Head of caudate nucleus (tissue), 42 donors: ENCODE measurements around the gene STH.
"Not testable (repeated sequence)": the region's sequence is repeated elsewhere in the genome, so short reads cannot be mapped to it uniquely, and the experiment has no call there.

ENCODE experiments used
- DNase-seq, 42 donors: peaks; one replicate each; pipeline versions ENCODE4 v3.0.0 to v3.0.0-alpha.2; 2020 to 2021; ENCODE audit warnings: mixed read lengths in 7 of 42
- intact Hi-C: fragments of 100-400 bp; cut with DNase I; formaldehyde crosslinking; loops from one replicate; pipeline ENCODE4 v1.15.0; 2022

STH gene

DNA sequence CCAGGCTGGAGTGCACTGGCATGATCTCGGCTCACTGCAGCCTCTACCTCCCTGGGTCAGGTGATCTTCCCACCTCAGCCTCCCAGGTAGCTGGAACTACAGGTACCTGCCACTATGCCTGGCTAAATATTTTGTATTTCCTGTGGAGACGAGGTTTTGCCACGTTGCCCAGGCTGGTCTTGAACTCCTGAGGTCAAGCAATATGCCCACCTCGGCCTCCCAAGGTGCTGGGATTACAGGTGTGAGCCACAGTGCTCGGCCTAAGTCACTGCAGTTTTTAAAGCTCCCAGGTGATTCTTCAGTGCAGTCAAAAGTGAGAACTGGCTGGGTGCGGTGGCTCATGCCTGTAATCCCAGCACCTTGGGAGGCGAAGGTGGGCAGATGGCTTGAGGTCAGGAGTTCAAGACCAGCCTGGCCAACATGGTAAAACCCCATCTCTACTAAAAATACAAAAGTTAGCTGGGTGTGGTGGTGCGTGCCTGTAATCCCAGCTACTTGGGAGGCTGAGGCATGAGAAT, 20.4 kb downstream of the STH start:
- intact Hi-C loops, result not testable (repeated sequence)
- DNase-seq, result peak in 3 of 42 donors; percentile 8 to 17 (median 10)

DNA sequence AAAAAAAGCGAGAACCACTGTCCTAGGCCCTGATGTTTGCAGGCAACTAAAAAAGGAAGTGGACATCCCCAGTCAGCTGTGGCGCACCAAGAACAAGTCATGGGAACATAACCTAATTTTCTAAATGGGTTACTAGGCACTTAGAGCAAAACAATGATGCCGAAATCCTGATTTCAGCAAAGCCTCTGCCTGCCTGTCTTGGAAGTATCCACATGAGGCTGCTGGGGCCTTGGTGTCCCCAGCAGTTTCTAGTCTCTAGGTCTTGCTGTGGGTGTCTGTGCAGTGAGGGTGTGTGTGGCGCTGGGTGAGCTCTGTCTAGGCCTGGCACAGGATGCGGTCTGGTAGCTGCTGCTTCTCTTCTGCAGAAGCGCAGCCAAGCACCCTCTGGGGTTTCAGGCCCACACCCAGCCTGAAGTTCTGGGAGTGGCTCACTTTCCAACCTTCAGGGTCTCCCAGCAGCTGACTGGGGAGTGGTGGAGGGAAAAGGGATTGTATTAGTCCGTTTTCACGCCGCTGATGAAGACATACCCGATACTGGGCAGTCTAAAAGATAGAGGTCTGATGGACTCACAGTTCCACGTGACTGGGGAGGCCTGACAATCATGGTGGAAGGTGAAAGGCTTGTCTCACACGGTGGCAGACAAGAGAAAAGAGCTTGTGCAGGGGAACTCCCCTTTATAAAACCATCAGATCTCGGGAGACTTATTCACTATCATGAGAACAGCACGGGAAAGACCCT, 21.1 kb downstream of the STH start:
- peak in 5 of 42 donors; percentile 23 to 41 (median 32) for DNase-seq
- intact Hi-C loops, result no loop called here

- peak in 1 of 42 donors; percentile 17 for DNase-seq
- intact Hi-C loops, result no loop called here
These were observed 21.9 kb downstream of the STH start for GRCh38 chr17:46020998-46021397.

GRCh38 chr17:46023366-46023765, 24.3 kb downstream of the STH start:
- peak in 2 of 42 donors; percentile 12 to 18 for DNase-seq
- intact Hi-C loops, result not testable (repeated sequence)

- DNase-seq, result peak in 11 of 42 donors; percentile 25 to 68 (median 35)
- intact Hi-C loops, result no loop called here
These were observed 24.8 kb downstream of the STH start for GRCh38 chr17:46023783-46024388.

- peak in 1 of 42 donors; percentile 13 for DNase-seq
- intact Hi-C loops, result no loop called here
These were observed 25.5 kb downstream of the STH start for GRCh38 chr17:46024590-46024989.

DNA sequence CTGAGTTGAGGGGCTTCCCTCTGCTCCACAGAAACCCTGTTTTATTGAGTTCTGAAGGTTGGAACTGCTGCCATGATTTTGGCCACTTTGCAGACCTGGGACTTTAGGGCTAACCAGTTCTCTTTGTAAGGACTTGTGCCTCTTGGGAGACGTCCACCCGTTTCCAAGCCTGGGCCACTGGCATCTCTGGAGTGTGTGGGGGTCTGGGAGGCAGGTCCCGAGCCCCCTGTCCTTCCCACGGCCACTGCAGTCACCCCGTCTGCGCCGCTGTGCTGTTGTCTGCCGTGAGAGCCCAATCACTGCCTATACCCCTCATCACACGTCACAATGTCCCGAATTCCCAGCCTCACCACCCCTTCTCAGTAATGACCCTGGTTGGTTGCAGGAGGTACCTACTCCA, 26.0 kb downstream of the STH start:
- peak in 1 of 42 donors; percentile 30 for DNase-seq
- intact Hi-C loops, result no loop called here

DNA sequence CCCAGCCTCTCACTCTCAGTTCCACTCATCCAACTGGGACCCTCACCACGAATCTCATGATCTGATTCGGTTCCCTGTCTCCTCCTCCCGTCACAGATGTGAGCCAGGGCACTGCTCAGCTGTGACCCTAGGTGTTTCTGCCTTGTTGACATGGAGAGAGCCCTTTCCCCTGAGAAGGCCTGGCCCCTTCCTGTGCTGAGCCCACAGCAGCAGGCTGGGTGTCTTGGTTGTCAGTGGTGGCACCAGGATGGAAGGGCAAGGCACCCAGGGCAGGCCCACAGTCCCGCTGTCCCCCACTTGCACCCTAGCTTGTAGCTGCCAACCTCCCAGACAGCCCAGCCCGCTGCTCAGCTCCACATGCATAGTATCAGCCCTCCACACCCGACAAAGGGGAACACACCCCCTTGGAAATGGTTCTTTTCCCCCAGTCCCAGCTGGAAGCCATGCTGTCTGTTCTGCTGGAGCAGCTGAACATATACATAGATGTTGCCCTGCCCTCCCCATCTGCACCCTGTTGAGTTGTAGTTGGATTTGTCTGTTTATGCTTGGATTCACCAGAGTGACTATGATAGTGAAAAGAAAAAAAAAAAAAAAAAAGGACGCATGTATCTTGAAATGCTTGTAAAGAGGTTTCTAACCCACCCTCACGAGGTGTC, 26.6 kb downstream of the STH start:
- peak in 1 of 42 donors; percentile 14 for DNase-seq
- intact Hi-C loops, result no loop called here

DNA sequence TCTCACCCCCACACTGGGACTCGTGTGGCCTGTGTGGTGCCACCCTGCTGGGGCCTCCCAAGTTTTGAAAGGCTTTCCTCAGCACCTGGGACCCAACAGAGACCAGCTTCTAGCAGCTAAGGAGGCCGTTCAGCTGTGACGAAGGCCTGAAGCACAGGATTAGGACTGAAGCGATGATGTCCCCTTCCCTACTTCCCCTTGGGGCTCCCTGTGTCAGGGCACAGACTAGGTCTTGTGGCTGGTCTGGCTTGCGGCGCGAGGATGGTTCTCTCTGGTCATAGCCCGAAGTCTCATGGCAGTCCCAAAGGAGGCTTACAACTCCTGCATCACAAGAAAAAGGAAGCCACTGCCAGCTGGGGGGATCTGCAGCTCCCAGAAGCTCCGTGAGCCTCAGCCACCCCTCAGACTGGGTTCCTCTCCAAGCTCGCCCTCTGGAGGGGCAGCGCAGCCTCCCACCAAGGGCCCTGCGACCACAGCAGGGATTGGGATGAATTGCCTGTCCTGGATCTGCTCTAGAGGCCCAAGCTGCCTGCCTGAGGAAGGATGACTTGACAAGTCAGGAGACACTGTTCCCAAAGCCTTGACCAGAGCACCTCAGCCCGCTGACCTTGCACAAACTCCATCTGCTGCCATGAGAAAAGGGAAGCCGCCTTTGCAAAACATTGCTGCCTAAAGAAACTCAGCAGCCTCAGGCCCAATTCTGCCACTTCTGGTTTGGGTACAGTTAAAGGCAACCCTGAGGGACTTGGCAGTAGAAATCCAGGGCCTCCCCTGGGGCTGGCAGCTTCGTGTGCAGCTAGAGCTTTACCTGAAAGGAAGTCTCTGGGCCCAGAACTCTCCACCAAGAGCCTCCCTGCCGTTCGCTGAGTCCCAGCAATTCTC, 27.4 kb downstream of the STH start:
- peak in 3 of 42 donors; percentile 31 to 47 (median 39) for DNase-seq
- intact Hi-C loops, result no loop called here

GRCh38 chr17:46027048-46027975, 28.3 kb downstream of the STH start:
- no peak for DNase-seq

DNA sequence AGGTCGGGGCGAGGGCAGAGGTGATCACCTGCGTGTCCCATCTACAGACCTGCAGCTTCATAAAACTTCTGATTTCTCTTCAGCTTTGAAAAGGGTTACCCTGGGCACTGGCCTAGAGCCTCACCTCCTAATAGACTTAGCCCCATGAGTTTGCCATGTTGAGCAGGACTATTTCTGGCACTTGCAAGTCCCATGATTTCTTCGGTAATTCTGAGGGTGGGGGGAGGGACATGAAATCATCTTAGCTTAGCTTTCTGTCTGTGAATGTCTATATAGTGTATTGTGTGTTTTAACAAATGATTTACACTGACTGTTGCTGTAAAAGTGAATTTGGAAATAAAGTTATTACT, 28.9 kb downstream of the STH start:
- intact Hi-C loops, result no loop called here
- DNase-seq, result no peak

More at GRCh38 chr17:46027048-46027975, 28.3 kb downstream of the STH start:
- intact Hi-C loops, result no loop called here

- DNase-seq, result no peak
- intact Hi-C loops, result no loop called here
These were observed 29.3 kb downstream of the STH start for GRCh38 chr17:46028374-46028773.

DNA sequence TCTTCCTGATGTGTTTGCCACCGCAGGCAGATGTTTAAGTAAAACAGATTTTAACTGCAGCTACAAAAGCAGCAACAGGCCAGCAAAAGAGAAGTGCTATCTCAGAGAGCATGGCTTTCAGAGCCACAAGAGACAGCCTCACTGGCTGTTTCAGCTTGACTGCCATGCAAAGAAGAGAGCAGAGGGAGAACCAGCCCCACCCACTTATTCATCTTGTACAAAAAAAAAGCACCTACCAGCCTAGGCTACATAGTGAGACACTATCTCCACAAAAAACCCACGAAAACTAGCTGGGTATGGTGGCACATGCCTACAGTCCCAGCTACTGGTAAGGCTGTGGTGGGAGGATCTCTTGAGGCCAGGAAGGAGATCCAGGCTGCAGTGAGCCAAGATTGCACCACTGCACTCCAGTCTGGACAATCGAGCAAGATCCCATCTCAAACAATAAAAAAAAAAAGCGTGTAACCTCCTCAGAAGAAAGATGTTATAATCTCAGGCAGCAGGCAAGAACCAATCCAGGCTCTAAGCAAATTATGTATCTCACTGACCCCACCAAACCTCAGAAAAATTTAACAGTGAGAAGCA, 30.0 kb downstream of the STH start:
- intact Hi-C loops, result no loop called here
- DNase-seq, result peak in 2 of 42 donors; percentile 47 to 60

DNA sequence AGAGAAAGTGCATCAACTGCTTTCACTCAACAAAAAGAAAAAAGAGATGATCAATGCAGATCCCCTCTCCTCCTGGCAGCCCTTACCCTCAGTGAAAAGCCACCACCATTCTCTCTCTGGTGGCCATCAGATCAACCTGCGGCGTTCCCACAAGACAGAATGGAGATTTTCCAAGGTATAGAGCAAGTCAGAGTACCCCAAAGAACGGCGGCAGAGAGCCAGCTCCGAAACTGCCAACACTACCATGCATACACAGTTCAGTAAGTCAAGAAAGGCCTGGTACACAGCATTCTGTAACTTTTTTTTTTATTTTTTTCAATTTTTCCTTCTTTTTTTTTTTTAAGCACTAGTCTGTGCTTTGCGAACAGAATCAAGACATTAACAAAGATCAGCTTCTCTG, 30.6 kb downstream of the STH start:
- intact Hi-C loops, result no loop called here
- DNase-seq, result no peak

GRCh38 chr17:46030752-46031151, 31.7 kb downstream of the STH start:
- no peak for DNase-seq
- intact Hi-C loops, result no loop called here

DNA sequence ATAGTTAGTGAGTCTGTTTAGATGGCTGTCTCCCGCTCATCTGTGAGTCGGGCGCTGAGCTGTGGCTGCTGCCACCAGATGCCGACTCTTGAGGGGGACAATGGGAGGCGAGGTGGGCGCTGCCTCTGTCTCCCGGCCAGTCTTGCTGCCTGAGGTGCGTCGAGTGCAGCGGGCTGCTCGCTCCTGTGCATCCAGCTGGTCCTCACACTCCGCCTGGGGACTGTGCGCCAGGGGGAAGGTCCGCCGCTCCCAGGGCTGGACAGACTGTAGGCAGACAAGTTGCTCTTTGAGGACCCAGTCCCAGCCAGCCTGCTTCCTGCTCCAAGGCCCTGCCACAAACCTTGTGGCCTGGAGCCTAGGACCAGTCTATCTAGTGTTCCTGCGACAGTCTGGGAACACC, 32.4 kb downstream of the STH start:
- intact Hi-C loops, result no loop called here
- DNase-seq, result no peak

GRCh38 chr17:46031920-46032319, 32.9 kb downstream of the STH start:
- DNase-seq, result no peak
- intact Hi-C loops, result no loop called here

DNA sequence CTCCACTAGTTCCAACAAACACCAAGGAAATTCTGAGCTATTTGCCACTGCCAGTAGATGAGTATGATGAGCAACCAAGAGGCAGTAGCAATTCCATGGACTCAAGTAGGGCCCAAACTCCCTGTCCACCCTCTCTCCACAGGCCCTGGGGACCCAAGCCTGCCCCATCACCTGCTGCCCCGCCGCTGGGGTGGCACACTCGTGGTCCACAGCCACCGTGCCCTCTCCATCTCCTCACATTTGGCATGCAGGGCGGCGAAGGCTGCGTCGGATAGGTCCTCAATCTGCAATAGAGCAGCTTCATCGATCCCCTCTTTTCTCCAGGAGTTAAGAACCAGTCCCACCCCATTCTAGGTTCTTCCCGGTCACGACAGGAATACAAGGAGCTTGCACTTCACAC, 33.9 kb downstream of the STH start:
- no peak for DNase-seq

More for the DNA sequence above, 33.9 kb downstream of the STH start:
- intact Hi-C loops, result no loop called here
